ENCODE measurements around the gene ARMH4. TPM values are rescaled to one million over a fixed set of nuclear protein-coding genes. Genes with fewer than 3 reads are reported as not detected.

ARMH4 gene
- total RNA-seq (2021) (7.8 and 14.2 TPM in 2 replicates), Bru-seq, nascent RNA (percentile 50 among the genes with signal in this experiment), BruChase-seq, experiment 1, labeled RNA remaining after a 2-hour chase (percentile 50 among the genes with signal in this experiment), BruChase-seq, experiment 2, labeled RNA remaining after a 6-hour chase (percentile 51 among the genes with signal in this experiment)
- long read RNA-seq, full-length matches to known transcripts, result 11 of 37 reads
- long read RNA-seq, partial matches to known transcripts, result 7 of 37 reads
- long read RNA-seq, other reads (novel, unspliced or antisense), result 19 of 37 reads

- TF ChIP-seq EZH2 (IDR thresholded peaks at IDR 0.05; ENCODE audit: borderline replicate concordance, low read depth, low read length, poor library complexity, severe bottlenecking) (no peak), CTCF (conservative IDR thresholded peaks at IDR 0.05; ENCODE audit: low read depth, low read length) (no peak)
- Histone ChIP-seq H3K36me3 (ENCODE audit: insufficient read depth, low read length, poor library complexity, severe bottlenecking) (no peaks in the 10 kb centered on the region), H3K27me3 (replicated peaks; ENCODE audit: insufficient read depth, low read depth, low read length, poor library complexity) (peaks cover 21% of the 10 kb centered on the region), H3K4me1 (ENCODE audit: insufficient read depth, low read length, poor library complexity, severe bottlenecking) (no peaks in the 10 kb centered on the region), H3K4me3 (ENCODE audit: low read depth, low read length, poor library complexity, severe bottlenecking) (peak within 1 kb of the TSS; percentile 78), H3K9me3 (ENCODE audit: low read depth, low read length, poor library complexity, severe bottlenecking) (no peaks in the 10 kb centered on the region), H3K27ac (ENCODE audit: low read depth, low read length, poor library complexity, severe bottlenecking) (peak within 1 kb of the TSS; percentile 15)
- BruUV-seq (replicated peaks), result no TSS peak
- peak; percentile 94 for DNase-seq (ENCODE audit: low spot score)
- intact Hi-C loops (cut with micrococcal nuclease; ENCODE audit: unreplicated experiment), result no loop called here
- POLR2A ChIA-PET (ENCODE audit: low non-redundant PET), result no interaction called here
- CTCF ChIA-PET, result interaction anchor here (0.5 kb wide), 1 partner anchor 35 kb away, joined by 4 read pairs; no protein-coding TSS in a partner anchor
These were observed at the start of gene ARMH4 for GRCh38 chr14:58152014-58152857. TSS of gene ARMH4 (minus strand) at chr14:58152213. CDS start at chr14:58139358, 12,855 bp downstream.

DNA sequence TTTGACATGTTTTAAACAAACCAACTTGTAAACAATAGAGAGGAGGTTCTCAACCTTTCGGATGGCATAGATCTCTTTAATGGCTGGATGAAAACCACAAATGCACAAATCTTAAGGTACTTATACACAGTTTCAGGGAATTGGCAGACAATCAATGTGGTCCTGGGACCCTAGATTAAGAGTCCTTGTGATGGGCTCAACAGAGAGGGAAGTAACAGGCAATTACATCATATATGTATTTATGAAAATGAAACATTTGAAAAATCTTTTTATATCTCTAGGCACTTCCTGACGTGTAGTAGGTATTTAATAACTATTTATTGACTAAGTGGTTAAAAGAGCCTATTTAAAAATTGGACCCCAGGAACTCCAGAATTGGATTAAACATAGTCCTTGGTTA, 48.8 kb upstream of the ARMH4 start:
- Histone ChIP-seq H3K9me3 (ENCODE audit: low read depth, low read length, poor library complexity, severe bottlenecking) (no peaks in the 10 kb centered on the region), H3K27me3 (replicated peaks; ENCODE audit: insufficient read depth, low read depth, low read length, poor library complexity) (no peaks in the 10 kb centered on the region), H3K4me3 (ENCODE audit: low read depth, low read length, poor library complexity, severe bottlenecking) (peak overlapping the region; percentile 90), H3K4me1 (ENCODE audit: insufficient read depth, low read length, poor library complexity, severe bottlenecking) (peaks cover 9% of the 10 kb centered on the region), H3K27ac (ENCODE audit: low read depth, low read length, poor library complexity, severe bottlenecking) (peak overlapping the region; percentile 84), H3K36me3 (ENCODE audit: insufficient read depth, low read length, poor library complexity, severe bottlenecking) (no peaks in the 10 kb centered on the region)
- TF ChIP-seq EZH2 (IDR thresholded peaks at IDR 0.05; ENCODE audit: borderline replicate concordance, low read depth, low read length, poor library complexity, severe bottlenecking) (no peak), CTCF (conservative IDR thresholded peaks at IDR 0.05; ENCODE audit: low read depth, low read length) (no peak)
- POLR2A ChIA-PET (ENCODE audit: low non-redundant PET), result no interaction called here
- no peak for DNase-seq (ENCODE audit: low spot score)
- intact Hi-C loops (cut with micrococcal nuclease; ENCODE audit: unreplicated experiment), result no loop called here
- TSS peak; percentile 85 for BruUV-seq (replicated peaks)
- CTCF ChIA-PET, result no interaction called here

GRCh38 chr14:58200480-58200841, 48.4 kb upstream of the ARMH4 start:
- no TSS peak for BruUV-seq (replicated peaks)
- peak overlapping the region; percentile 84 for H3K27ac ChIP-seq (ENCODE audit: low read depth, low read length, poor library complexity, severe bottlenecking)
- intact Hi-C loops (cut with micrococcal nuclease; ENCODE audit: unreplicated experiment), result no loop called here
- ChIA-PET POLR2A (ENCODE audit: low non-redundant PET) (no interaction called here), CTCF (interaction anchor here (0.6 kb wide), 1 partner anchor 58 kb away, joined by 7 read pairs; no protein-coding TSS in a partner anchor)
- H3K27me3 ChIP-seq (replicated peaks; ENCODE audit: insufficient read depth, low read depth, low read length, poor library complexity), result no peaks in the 10 kb centered on the region
- peaks cover 9% of the 10 kb centered on the region for H3K4me1 ChIP-seq (ENCODE audit: insufficient read depth, low read length, poor library complexity, severe bottlenecking)
- TF ChIP-seq CTCF (conservative IDR thresholded peaks at IDR 0.05; ENCODE audit: low read depth, low read length) (no peak), EZH2 (IDR thresholded peaks at IDR 0.05; ENCODE audit: borderline replicate concordance, low read depth, low read length, poor library complexity, severe bottlenecking) (no peak)
- no peak for DNase-seq (ENCODE audit: low spot score)
- peak overlapping the region; percentile 90 for H3K4me3 ChIP-seq (ENCODE audit: low read depth, low read length, poor library complexity, severe bottlenecking)
- no peaks in the 10 kb centered on the region for H3K36me3 ChIP-seq (ENCODE audit: insufficient read depth, low read length, poor library complexity, severe bottlenecking)
- no peaks in the 10 kb centered on the region for H3K9me3 ChIP-seq (ENCODE audit: low read depth, low read length, poor library complexity, severe bottlenecking)
